DND-41 (cell line): ENCODE data around the gene AKR1B15.

ENCODE experiments used
- CTCF ChIP-seq: IDR thresholded peaks from 2 replicates; pipeline ENCODE4 v1.5.1; 2012; ENCODE audit warnings: borderline replicate concordance, low read length, moderate library complexity, mild to moderate bottlenecking; ENCODE audit not compliant: poor library complexity, severe bottlenecking; ENCODE audit errors: extremely low read depth
- EZH2 ChIP-seq: IDR thresholded peaks from 3 replicates; pipeline ENCODE4 v1.6.1; 2012; ENCODE audit warnings: borderline replicate concordance, low read depth, mild to moderate bottlenecking, moderate library complexity, low read length, inconsistent platforms; ENCODE audit not compliant: severe bottlenecking

- TF ChIP-seq CTCF (no peak), EZH2 (no peak)
Measured at GRCh38 chr7:134532954-134533218, 16.0 kb upstream of the AKR1B15 start.
